ENCODE measurements around the gene GSE1.

- no peak for TF ChIP-seq CTCF (optimal IDR thresholded peaks at IDR 0.05 in 1 of 3, IDR thresholded peaks at IDR 0.05 in 1 of 3, conservative IDR thresholded peaks at IDR 0.05 in 1 of 3; ENCODE audit: extremely low read depth in 1 of 3, insufficient read depth in 2 of 3, low read length in 3 of 3)
- no peak for TF ChIP-seq EZH2 (IDR thresholded peaks at IDR 0.05; ENCODE audit: low read length)
Measured at GRCh38 chr16:85600078-85600477, 13.0 kb upstream of the GSE1 start.

All from keratinocyte (primary cell).